ENCODE data around the gene APOL1. TPM values are rescaled to one million over a fixed set of nuclear protein-coding genes. Genes with fewer than 3 reads are reported as not detected.
"Not testable (repeated sequence)": the region's sequence is repeated elsewhere in the genome, so short reads cannot be mapped to it uniquely, and the experiment has no call there.

The APOL1 gene
- total RNA-seq, 1 experiment from 2014 or later = 0.30 TPM

DNA sequence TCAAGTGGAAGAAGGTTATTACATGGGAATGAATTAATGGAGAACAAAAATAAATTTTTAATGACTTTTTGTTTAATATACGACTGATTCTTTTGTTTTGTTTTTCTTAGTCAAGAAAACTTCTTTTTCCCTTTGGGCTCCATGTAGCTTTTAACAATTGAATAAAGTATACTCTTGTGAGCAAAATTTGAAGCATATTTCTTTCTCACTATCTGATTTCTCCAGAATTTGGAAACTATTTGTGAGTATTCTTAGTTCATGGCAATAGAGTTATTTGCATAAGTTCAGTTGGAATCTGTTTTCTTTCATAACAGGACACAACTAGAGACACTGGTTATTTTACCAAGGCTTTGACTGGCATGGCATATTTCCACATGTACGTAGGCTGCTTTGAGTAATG is 3.8 kb upstream of the APOL1 start:
- Histone ChIP-seq H3K27ac (ENCODE audit: low read depth, low read length) (no peak overlapping the region), H4K20me1 (ENCODE audit: insufficient read depth) (no peaks in the 10 kb centered on the region), H3K9ac (ENCODE audit: low read length) (no peak overlapping the region), H3K79me2 (ENCODE audit: insufficient read depth, low read length) (no peaks in the 10 kb centered on the region), H2AFZ (ENCODE audit: low read depth, low read length, poor library complexity, severe bottlenecking) (no peak overlapping the region), H3K4me3 (replicated peaks in 1 of 2; ENCODE audit: low read depth in 1 of 2, low read length in 2 of 2) (no peak overlapping the region), H3K27me3 (ENCODE audit: insufficient read depth, low read length) (no peaks in the 10 kb centered on the region), H3K4me1 (ENCODE audit: control insufficient read depth in 1 of 2, insufficient read depth in 2 of 2, low read length in 2 of 2) (no peaks in the 10 kb centered on the region), H3K36me3 (ENCODE audit: control insufficient read depth in 1 of 2, insufficient read depth in 2 of 2, low read length in 2 of 2) (no peaks in the 10 kb centered on the region), H3K9me3 (ENCODE audit: control insufficient read depth in 1 of 2, insufficient read depth in 1 of 2, low read depth in 1 of 2, low read length in 2 of 2) (no peaks in the 10 kb centered on the region), H3K4me2 (ENCODE audit: low read length) (no peak overlapping the region), H3K9me2 (ENCODE audit: insufficient read depth) (no peaks in the 10 kb centered on the region)
- RAD21 ChIA-PET (ENCODE audit: low non-redundant PET in 1 of 2, low total read pairs in 2 of 2, uncharacterized antibody in 2 of 2, unreplicated experiment in 2 of 2) = no interaction called here
- intact Hi-C loops (cut with micrococcal nuclease) = no loop called here
- DNase-seq (ENCODE audit: low read depth, low spot score) (no peak), ATAC-seq (no peak)
- no peak for TF ChIP-seq ZFX (IDR thresholded peaks at IDR 0.05)
- no peak for TF ChIP-seq ZNF274 (IDR thresholded peaks at IDR 0.05; ENCODE audit: low read depth, low read length)
- TF ChIP-seq POLR2A (IDR thresholded peaks at IDR 0.05; ENCODE audit: borderline replicate concordance, extremely low read depth, insufficient read depth, insufficient read length) = no peak
- TF ChIP-seq EZH2 (IDR thresholded peaks at IDR 0.05) = no peak
- no peak for TF ChIP-seq ELF1 (IDR thresholded peaks at IDR 0.05; ENCODE audit: borderline replicate concordance, low read depth)
- no peak for TF ChIP-seq RAD21 (IDR thresholded peaks at IDR 0.05; ENCODE audit: low read depth)
- no peak for TF ChIP-seq SIN3A (IDR thresholded peaks at IDR 0.05; ENCODE audit: low read depth)
- no peak for TF ChIP-seq CBX3 (IDR thresholded peaks at IDR 0.05; ENCODE audit: low read depth)
- TF ChIP-seq POLR2AphosphoS5 (IDR thresholded peaks at IDR 0.05; ENCODE audit: low read depth, low read length) = no peak
- no peak for TF ChIP-seq TCF7L2 (IDR thresholded peaks at IDR 0.05; ENCODE audit: borderline replicate concordance, extremely low read depth, insufficient read depth, insufficient read length)
- TF ChIP-seq EZH2phosphoT487 (IDR thresholded peaks at IDR 0.05; ENCODE audit: borderline replicate concordance) = no peak
- TF ChIP-seq SRF (IDR thresholded peaks at IDR 0.05; ENCODE audit: low read depth) = no peak
- TF ChIP-seq, protein P1, sequence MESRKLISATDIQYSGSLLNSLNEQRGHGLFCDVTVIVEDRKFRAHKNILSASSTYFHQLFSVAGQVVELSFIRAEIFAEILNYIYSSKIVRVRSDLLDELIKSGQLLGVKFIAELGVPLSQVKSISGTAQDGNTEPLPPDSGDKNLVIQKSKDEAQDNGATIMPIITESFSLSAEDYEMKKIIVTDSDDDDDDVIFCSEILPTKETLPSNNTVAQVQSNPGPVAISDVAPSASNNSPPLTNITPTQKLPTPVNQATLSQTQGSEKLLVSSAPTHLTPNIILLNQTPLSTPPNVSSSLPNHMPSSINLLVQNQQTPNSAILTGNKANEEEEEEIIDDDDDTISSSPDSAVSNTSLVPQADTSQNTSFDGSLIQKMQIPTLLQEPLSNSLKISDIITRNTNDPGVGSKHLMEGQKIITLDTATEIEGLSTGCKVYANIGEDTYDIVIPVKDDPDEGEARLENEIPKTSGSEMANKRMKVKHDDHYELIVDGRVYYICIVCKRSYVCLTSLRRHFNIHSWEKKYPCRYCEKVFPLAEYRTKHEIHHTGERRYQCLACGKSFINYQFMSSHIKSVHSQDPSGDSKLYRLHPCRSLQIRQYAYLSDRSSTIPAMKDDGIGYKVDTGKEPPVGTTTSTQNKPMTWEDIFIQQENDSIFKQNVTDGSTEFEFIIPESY (IDR thresholded peaks at IDR 0.05; ENCODE audit: extremely low read depth, insufficient replicate concordance, low read length) = no peak
- no peak for TF ChIP-seq CEBPB (IDR thresholded peaks at IDR 0.05; ENCODE audit: low read depth)
- TF ChIP-seq, protein P2, sequence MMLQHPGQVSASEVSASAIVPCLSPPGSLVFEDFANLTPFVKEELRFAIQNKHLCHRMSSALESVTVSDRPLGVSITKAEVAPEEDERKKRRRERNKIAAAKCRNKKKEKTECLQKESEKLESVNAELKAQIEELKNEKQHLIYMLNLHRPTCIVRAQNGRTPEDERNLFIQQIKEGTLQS (IDR thresholded peaks at IDR 0.05) = no peak
- TF ChIP-seq SP1 (IDR thresholded peaks at IDR 0.05; ENCODE audit: low read depth) = no peak
- POLR2A ChIA-PET = interaction anchor here (1.5 kb wide), 1 partner anchor 10 kb away, joined by 4 read pairs; the partner anchor contains the start of gene APOL2
- no TSS peak for BruUV-seq (replicated peaks)
- CTCF ChIA-PET = interaction anchor here (1.5 kb wide), 1 partner anchor 37 kb away, joined by 3 read pairs; no protein-coding TSS in a partner anchor

DNA sequence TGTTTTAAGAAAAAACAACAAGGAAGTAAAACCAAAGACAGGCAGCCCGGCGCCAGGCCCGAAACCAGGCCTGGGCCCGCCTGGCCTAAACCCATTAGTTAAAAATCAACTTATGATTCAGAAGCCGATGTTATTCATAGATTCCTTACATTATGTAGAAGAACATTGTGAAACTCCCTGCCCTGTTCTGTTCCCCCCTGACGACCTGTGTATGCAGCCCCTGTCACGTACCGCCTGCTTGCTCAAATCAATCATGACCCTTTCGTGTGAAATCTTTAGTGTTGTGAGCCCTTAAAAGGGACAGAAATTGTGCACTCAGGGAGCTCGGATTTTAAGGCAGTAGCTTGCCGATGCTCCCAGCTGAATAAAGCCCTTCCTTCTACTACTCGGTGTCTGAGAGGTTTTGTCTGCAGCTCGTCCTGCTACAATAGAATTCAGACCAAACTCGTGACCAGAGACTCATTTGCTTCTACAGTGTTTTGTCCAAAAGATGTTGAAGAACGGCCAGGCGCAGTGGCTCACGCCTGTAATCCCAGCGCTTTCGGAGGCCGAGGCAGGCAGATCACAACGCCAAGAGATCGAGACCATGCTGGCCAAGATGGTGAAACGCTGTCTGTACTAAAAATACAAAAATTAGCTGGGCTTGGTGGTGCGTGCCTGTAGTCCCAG is 2.5 kb upstream of the APOL1 start:
- RAD21 ChIA-PET (ENCODE audit: low non-redundant PET in 1 of 2, low total read pairs in 2 of 2, uncharacterized antibody in 2 of 2, unreplicated experiment in 2 of 2); H3K4me3 ChIP-seq (replicated peaks in 1 of 2; ENCODE audit: low read depth in 1 of 2, low read length in 2 of 2); BruUV-seq (replicated peaks); ATAC-seq; H3K9ac ChIP-seq (ENCODE audit: low read length); H3K9me3 ChIP-seq (ENCODE audit: control insufficient read depth in 1 of 2, insufficient read depth in 1 of 2, low read depth in 1 of 2, low read length in 2 of 2); POLR2A ChIA-PET; H3K27me3 ChIP-seq (ENCODE audit: insufficient read depth, low read length); DNase-seq (ENCODE audit: low read depth, low spot score); H4K20me1 ChIP-seq (ENCODE audit: insufficient read depth); H3K79me2 ChIP-seq (ENCODE audit: insufficient read depth, low read length); H2AFZ ChIP-seq (ENCODE audit: low read depth, low read length, poor library complexity, severe bottlenecking); H3K4me1 ChIP-seq (ENCODE audit: control insufficient read depth in 1 of 2, insufficient read depth in 2 of 2, low read length in 2 of 2); H3K27ac ChIP-seq (ENCODE audit: low read depth, low read length); intact Hi-C loops (cut with micrococcal nuclease); H3K4me2 ChIP-seq (ENCODE audit: low read length); H3K36me3 ChIP-seq (ENCODE audit: control insufficient read depth in 1 of 2, insufficient read depth in 2 of 2, low read length in 2 of 2); H3K9me2 ChIP-seq (ENCODE audit: insufficient read depth): not testable (repeated sequence)
- CTCF ChIA-PET = interaction anchor here (1.5 kb wide), 1 partner anchor 36 kb away, joined by 3 read pairs; no protein-coding TSS in a partner anchor

All from HCT116 (cell line).